ENCODE data around the gene PNPLA2. TPM values are rescaled to one million over a fixed set of nuclear protein-coding genes. Genes with fewer than 3 reads are reported as not detected.

PNPLA2 gene
- total RNA-seq, 1 experiment from 2014 or later: 40.2 TPM

DNA sequence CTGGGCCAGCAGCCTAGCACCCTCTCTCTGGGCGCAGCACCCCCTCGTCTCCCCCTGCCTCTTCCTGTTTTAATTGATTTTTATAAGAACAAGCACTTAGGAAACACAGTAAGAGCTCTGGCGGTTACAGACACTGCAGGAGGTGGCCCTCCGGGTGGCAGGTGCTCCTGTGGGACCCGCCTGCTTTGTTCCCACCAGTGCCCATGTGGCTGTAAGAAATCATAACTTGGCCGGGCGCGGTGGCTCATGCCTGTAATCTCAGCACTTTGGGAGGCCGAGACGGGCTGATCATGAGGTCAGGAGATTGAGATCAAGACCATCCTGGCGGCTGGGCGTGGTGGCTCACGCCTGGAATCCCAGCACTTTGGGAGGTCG, 42.4 kb downstream of the PNPLA2 start:
- no peak overlapping the region for H3K4me2 ChIP-seq (ENCODE audit: low read length)
- H3K27ac ChIP-seq (ENCODE audit: low read length): no peak overlapping the region
- no peaks in the 10 kb centered on the region for H4K20me1 ChIP-seq (ENCODE audit: low read length)
- H3K4me3 ChIP-seq (ENCODE audit: low read length): no peak overlapping the region
- no peak overlapping the region for H2AFZ ChIP-seq (ENCODE audit: low read length)
- ATAC-seq: no peak
- H3K9me3 ChIP-seq (ENCODE audit: low read length): no peaks in the 10 kb centered on the region
- H3K27me3 ChIP-seq (ENCODE audit: low read length): no peaks in the 10 kb centered on the region
- H3K9me2 ChIP-seq (replicated peaks; ENCODE audit: low read length): no peaks in the 10 kb centered on the region
- H3F3A ChIP-seq (ENCODE audit: low read length, unreplicated experiment): no peaks in the 10 kb centered on the region
- ChIA-PET POLR2A (ENCODE audit: unreplicated experiment) (no interaction called here), CTCF (no interaction called here)
- intact Hi-C loops (cut with micrococcal nuclease): no loop called here
- H3K36me3 ChIP-seq (ENCODE audit: low read depth, low read length): no peaks in the 10 kb centered on the region
- DNase-seq: no peak
- H3K4me1 ChIP-seq (ENCODE audit: insufficient read depth, low read length): no peaks in the 10 kb centered on the region
- BruUV-seq (replicated peaks): no TSS peak
- H3K79me2 ChIP-seq (ENCODE audit: low read length): no peaks in the 10 kb centered on the region
- H3K9ac ChIP-seq (ENCODE audit: low read length): no peak overlapping the region
- TF ChIP-seq EZH2 (IDR thresholded peaks at IDR 0.05; ENCODE audit: low read length, unreplicated experiment) (no peak), EZH2phosphoT487 (IDR thresholded peaks at IDR 0.05; ENCODE audit: borderline replicate concordance, low read length) (no peak)
- TF ChIP-seq, protein P1, sequence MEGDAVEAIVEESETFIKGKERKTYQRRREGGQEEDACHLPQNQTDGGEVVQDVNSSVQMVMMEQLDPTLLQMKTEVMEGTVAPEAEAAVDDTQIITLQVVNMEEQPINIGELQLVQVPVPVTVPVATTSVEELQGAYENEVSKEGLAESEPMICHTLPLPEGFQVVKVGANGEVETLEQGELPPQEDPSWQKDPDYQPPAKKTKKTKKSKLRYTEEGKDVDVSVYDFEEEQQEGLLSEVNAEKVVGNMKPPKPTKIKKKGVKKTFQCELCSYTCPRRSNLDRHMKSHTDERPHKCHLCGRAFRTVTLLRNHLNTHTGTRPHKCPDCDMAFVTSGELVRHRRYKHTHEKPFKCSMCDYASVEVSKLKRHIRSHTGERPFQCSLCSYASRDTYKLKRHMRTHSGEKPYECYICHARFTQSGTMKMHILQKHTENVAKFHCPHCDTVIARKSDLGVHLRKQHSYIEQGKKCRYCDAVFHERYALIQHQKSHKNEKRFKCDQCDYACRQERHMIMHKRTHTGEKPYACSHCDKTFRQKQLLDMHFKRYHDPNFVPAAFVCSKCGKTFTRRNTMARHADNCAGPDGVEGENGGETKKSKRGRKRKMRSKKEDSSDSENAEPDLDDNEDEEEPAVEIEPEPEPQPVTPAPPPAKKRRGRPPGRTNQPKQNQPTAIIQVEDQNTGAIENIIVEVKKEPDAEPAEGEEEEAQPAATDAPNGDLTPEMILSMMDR (conservative IDR thresholded peaks at IDR 0.05; ENCODE audit: low read depth, low read length): no peak

DNA sequence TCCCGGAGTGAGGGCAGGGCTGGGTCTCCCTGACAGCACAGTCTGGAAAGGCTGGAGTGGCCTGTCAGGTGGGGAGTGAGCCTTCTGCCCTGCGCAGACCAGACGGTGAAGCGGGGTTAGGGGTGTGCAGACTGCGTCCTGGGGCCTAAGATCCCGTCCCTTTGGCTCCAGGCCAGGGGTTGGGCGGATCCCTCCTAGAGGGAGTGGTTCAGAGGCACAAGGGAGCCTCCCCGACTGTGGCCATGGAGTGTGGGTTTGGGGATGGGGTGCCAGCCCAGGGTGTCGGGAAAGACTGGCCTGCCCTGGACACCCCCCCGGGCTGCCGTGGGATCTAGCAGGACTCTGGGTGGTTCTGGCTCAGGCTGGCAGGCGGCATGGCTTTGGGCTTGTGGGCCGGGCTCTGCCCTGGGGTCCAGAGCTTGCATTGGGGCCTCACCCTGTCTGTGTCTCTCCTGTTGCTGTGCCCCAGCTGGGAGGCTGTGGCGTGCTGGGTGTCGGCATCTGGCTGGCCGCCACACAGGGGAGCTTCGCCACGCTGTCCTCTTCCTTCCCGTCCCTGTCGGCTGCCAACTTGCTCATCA, 43.5 kb downstream of the PNPLA2 start:
- Histone ChIP-seq H3K9me3 (ENCODE audit: low read length) (no peaks in the 10 kb centered on the region), H3K27me3 (ENCODE audit: low read length) (no peaks in the 10 kb centered on the region), H3K79me2 (ENCODE audit: low read length) (no peaks in the 10 kb centered on the region), H3K4me2 (ENCODE audit: low read length) (no peak overlapping the region), H3K9me2 (replicated peaks; ENCODE audit: low read length) (no peaks in the 10 kb centered on the region), H3K9ac (ENCODE audit: low read length) (no peak overlapping the region), H3K4me3 (ENCODE audit: low read length) (no peak overlapping the region), H3K36me3 (ENCODE audit: low read depth, low read length) (no peaks in the 10 kb centered on the region), H3F3A (ENCODE audit: low read length, unreplicated experiment) (no peaks in the 10 kb centered on the region), H3K4me1 (ENCODE audit: insufficient read depth, low read length) (no peaks in the 10 kb centered on the region), H4K20me1 (ENCODE audit: low read length) (no peaks in the 10 kb centered on the region), H3K27ac (ENCODE audit: low read length) (no peak overlapping the region), H2AFZ (ENCODE audit: low read length) (no peak overlapping the region)
- BruUV-seq (replicated peaks): no TSS peak
- POLR2A ChIA-PET (ENCODE audit: unreplicated experiment): no interaction called here
- DNase-seq (no peak), ATAC-seq (no peak)
- intact Hi-C loops (cut with micrococcal nuclease): no loop called here
- TF ChIP-seq, protein P1 (conservative IDR thresholded peaks at IDR 0.05; ENCODE audit: low read depth, low read length): no peak
- TF ChIP-seq EZH2phosphoT487 (IDR thresholded peaks at IDR 0.05; ENCODE audit: borderline replicate concordance, low read length) (no peak), EZH2 (IDR thresholded peaks at IDR 0.05; ENCODE audit: low read length, unreplicated experiment) (no peak)
- CTCF ChIA-PET: no interaction called here

DNA sequence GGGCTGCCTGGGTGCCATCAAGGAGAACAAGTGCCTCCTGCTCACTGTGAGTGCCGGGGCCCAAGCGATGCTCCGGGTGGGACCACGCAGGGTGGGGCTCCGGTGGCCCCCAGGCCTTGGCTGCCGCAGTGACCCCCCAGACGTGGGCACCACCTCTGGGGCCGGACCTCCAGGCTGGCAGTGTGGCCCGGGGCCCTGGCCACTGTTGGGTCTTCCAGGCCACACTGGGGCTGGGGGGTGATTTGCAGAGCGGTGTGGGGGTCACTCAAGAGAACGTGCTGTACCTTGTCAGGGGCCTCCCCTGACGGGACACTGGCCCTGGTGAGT, 43.9 kb downstream of the PNPLA2 start:
- Histone ChIP-seq H3K9me3 (ENCODE audit: low read length) (no peaks in the 10 kb centered on the region), H3K79me2 (ENCODE audit: low read length) (no peaks in the 10 kb centered on the region), H3K27me3 (ENCODE audit: low read length) (no peaks in the 10 kb centered on the region), H3K9me2 (replicated peaks; ENCODE audit: low read length) (no peaks in the 10 kb centered on the region), H3K4me3 (ENCODE audit: low read length) (no peak overlapping the region), H3K4me2 (ENCODE audit: low read length) (no peak overlapping the region), H3F3A (ENCODE audit: low read length, unreplicated experiment) (no peaks in the 10 kb centered on the region), H2AFZ (ENCODE audit: low read length) (no peak overlapping the region), H3K36me3 (ENCODE audit: low read depth, low read length) (no peaks in the 10 kb centered on the region), H3K4me1 (ENCODE audit: insufficient read depth, low read length) (no peaks in the 10 kb centered on the region), H3K27ac (ENCODE audit: low read length) (no peak overlapping the region), H3K9ac (ENCODE audit: low read length) (no peak overlapping the region), H4K20me1 (ENCODE audit: low read length) (no peaks in the 10 kb centered on the region)
- POLR2A ChIA-PET (ENCODE audit: unreplicated experiment): no interaction called here
- TF ChIP-seq, protein P1 (conservative IDR thresholded peaks at IDR 0.05; ENCODE audit: low read depth, low read length): no peak
- TF ChIP-seq EZH2 (IDR thresholded peaks at IDR 0.05; ENCODE audit: low read length, unreplicated experiment) (no peak), EZH2phosphoT487 (IDR thresholded peaks at IDR 0.05; ENCODE audit: borderline replicate concordance, low read length) (no peak)
- BruUV-seq (replicated peaks): no TSS peak
- intact Hi-C loops (cut with micrococcal nuclease): no loop called here
- CTCF ChIA-PET: no interaction called here
- ATAC-seq (no peak), DNase-seq (no peak)

Measured in PC-3 (cell line).